Endothelial cell of umbilical vein (primary cell): Measurements from ENCODE around the gene HHATL. TPM values are rescaled to one million over a fixed set of nuclear protein-coding genes. Genes with fewer than 3 reads are reported as not detected.

ENCODE experiments used
- BruUV-seq: library from RNA; stranded (reverse); fragments of 400-500 nt; replicated peaks from 2 replicates; lab custom pipeline; 2021; lab: Mats Ljungman, UMichigan
- CTCF ChIA-PET: fragments of 300-600, 350-600 bp; sonication (Branson Sonifier 250); formaldehyde crosslinking; loops from one replicate; lab custom pipeline; 2021; ENCODE audit warnings: antibody characterized with exemption, inconsistent platforms; lab: Charles Lee
- POLR2A ChIA-PET: fragments of 300-600, 350-600 bp; sonication (Branson Sonifier 250); formaldehyde crosslinking; loops from one replicate; lab custom pipeline; 2021; ENCODE audit warnings: antibody characterized with exemption, inconsistent platforms; lab: Charles Lee
- DNase-seq: peaks from one replicate; pipeline ENCODE4 v3.0.0-alpha.2; 2011; ENCODE audit warnings: low read depth, low spot score
- FAIRE-seq: peaks from 2 replicates; lab custom pipeline; 2011; peaks lifted over from hg19 to GRCh38; lab: Jason Lieb, UNC
- H2AFZ ChIP-seq: 2 replicates; pipeline ENCODE4 v1.6.0; 2012; ENCODE audit warnings: low read depth, low read length, control low read depth, inconsistent platforms
- H3K27ac ChIP-seq: 2 replicates; pipeline ENCODE4 v1.5.1; 2011; ENCODE audit warnings: low read depth, mild to moderate bottlenecking, control low read depth, low read length, moderate library complexity; ENCODE audit not compliant: insufficient read depth
- H3K27me3 ChIP-seq, 2 experiments: 2 replicates each; pipeline versions ENCODE4 v1.6.0 to v1.6.1; 2011; ENCODE audit warnings: low read length in 2 of 2, mixed read lengths in 1 of 2; ENCODE audit not compliant: control insufficient read depth in 2 of 2, insufficient read depth in 2 of 2
- H3K36me3 ChIP-seq, 2 experiments: 2 replicates in 1 of 2; 3 replicates in 1 of 2; pipeline ENCODE4 v1.5.1; 2011; ENCODE audit warnings: low read length in 2 of 2, mild to moderate bottlenecking in 1 of 2, moderate library complexity in 1 of 2; ENCODE audit not compliant: control insufficient read depth in 2 of 2, insufficient read depth in 2 of 2; ENCODE audit errors: extremely low read depth in 1 of 2
- H3K4me1 ChIP-seq: 3 replicates; pipeline ENCODE4 v1.5.1; 2011; ENCODE audit warnings: mild to moderate bottlenecking, low read length; ENCODE audit not compliant: control insufficient read depth, insufficient read depth; ENCODE audit errors: extremely low read depth
- H3K4me2 ChIP-seq: 2 replicates; pipeline ENCODE4 v1.6.1; 2011; ENCODE audit warnings: low read length, control low read depth, mixed read lengths; ENCODE audit not compliant: insufficient read depth
- H3K4me3 ChIP-seq, 3 experiments: fragments of 200-600 bp in 1 of 3; sonication (generic), shearing (Covaris generic) in 1 of 3; replicated peaks in 1 of 3; 2 replicates each; pipeline ENCODE4 v1.5.1; 2011 to 2016; ENCODE audit warnings: control low read depth in 3 of 3, low read length in 3 of 3, mild to moderate bottlenecking in 2 of 3, inconsistent platforms in 1 of 3, low read depth in 1 of 3, moderate library complexity in 1 of 3; ENCODE audit not compliant: insufficient read depth in 1 of 3
- H3K79me2 ChIP-seq: 2 replicates; pipeline ENCODE4 v1.6.0; 2012; ENCODE audit warnings: low read length, inconsistent platforms; ENCODE audit not compliant: control insufficient read depth, insufficient read depth
- H3K9ac ChIP-seq: replicated peaks from 2 replicates; pipeline ENCODE3; 2011; ENCODE audit warnings: low read length, control low read depth; ENCODE audit not compliant: insufficient read depth; ENCODE audit errors: extremely low read depth
- H3K9me1 ChIP-seq: replicated peaks from 3 replicates; pipeline ENCODE4 v1.6.0; 2011; ENCODE audit warnings: mild to moderate bottlenecking, low read length; ENCODE audit not compliant: control insufficient read depth, insufficient read depth; ENCODE audit errors: extremely low read depth
- H3K9me3 ChIP-seq: replicated peaks from 2 replicates; pipeline ENCODE4 v1.5.1; 2012; ENCODE audit warnings: low read length, inconsistent platforms; ENCODE audit not compliant: control insufficient read depth, insufficient read depth
- H4K20me1 ChIP-seq: replicated peaks from 2 replicates; pipeline ENCODE3; 2011; ENCODE audit warnings: mild to moderate bottlenecking, low read length; ENCODE audit not compliant: control insufficient read depth, insufficient read depth; ENCODE audit errors: extremely low read depth
- CTCF ChIP-seq, 2 donors: IDR thresholded peaks; 1 replicate in 1 of 2; 2 replicates in 1 of 2; pipeline ENCODE4 v1.5.1; 2011; ENCODE audit warnings: low read length in 2 of 2, mild to moderate bottlenecking in 2 of 2, moderate library complexity in 2 of 2, control low read depth in 1 of 2, inconsistent platforms in 1 of 2, low read depth in 1 of 2; ENCODE audit not compliant: insufficient read depth in 1 of 2; ENCODE audit errors: extremely low read depth in 1 of 2
- EZH2 ChIP-seq: IDR thresholded peaks from 2 replicates; pipeline ENCODE4 v1.6.1; 2012; ENCODE audit warnings: borderline replicate concordance, low read depth, mild to moderate bottlenecking, moderate library complexity, low read length, inconsistent platforms; ENCODE audit not compliant: severe bottlenecking
- FOS ChIP-seq: IDR thresholded peaks from 2 replicates; pipeline ENCODE4 v1.6.1; 2011; ENCODE audit warnings: mild to moderate bottlenecking, low read length, moderate library complexity, borderline replicate concordance; ENCODE audit not compliant: insufficient read depth
- GATA2 ChIP-seq: IDR thresholded peaks from 2 replicates; pipeline ENCODE4 v1.7.0; 2011; ENCODE audit warnings: low read depth, mild to moderate bottlenecking, moderate library complexity, mixed read lengths, low read length; ENCODE audit not compliant: insufficient read length, insufficient read depth
- JUN ChIP-seq: IDR thresholded peaks from 2 replicates; pipeline ENCODE4 v1.6.1; 2011; ENCODE audit warnings: borderline replicate concordance, low read depth; ENCODE audit not compliant: insufficient read length, insufficient read depth
- MAX ChIP-seq: IDR thresholded peaks from 2 replicates; pipeline ENCODE4 v1.6.1; 2011; ENCODE audit not compliant: insufficient read depth, insufficient read length
- MYC ChIP-seq: IDR thresholded peaks from one replicate; pipeline ENCODE4 v1.6.1; 2011; ENCODE audit warnings: mild to moderate bottlenecking, low read depth, low read length
- POLR2A ChIP-seq: IDR thresholded peaks from 2 replicates; pipeline ENCODE4 v1.6.1; 2012; ENCODE audit warnings: low read depth, mild to moderate bottlenecking, control low read depth, low read length
- POLR2AphosphoS5 ChIP-seq: IDR thresholded peaks from 2 replicates; pipeline ENCODE4 v1.6.1; 2012; ENCODE audit warnings: low read depth, mild to moderate bottlenecking, control low read depth, low read length, moderate library complexity; ENCODE audit not compliant: insufficient read depth
- dilution Hi-C: fragments of 300-500 bp; cut with MboI; formaldehyde crosslinking; loops from one replicate; pipeline ENCODE4 v1.15.0; 2019; ENCODE audit warnings: low sequenced_read_pairs; ENCODE audit not compliant: extremely low pct_ligation_motif_present
- intact Hi-C: fragments of 100-400 bp; cut with micrococcal nuclease; formaldehyde crosslinking; loops from one replicate; pipeline ENCODE4 v1.10.0; 2022
- polyA plus RNA-seq, 4 experiments: library from polyadenylated mRNA; depleted of rRNA in 3 of 4; stranded (reverse) in 3 of 4; unstranded in 1 of 4; fragments of >200 nt; gene quantifications; 2 replicates each; pipeline versions ENCODE4 v1.2.1 to v1.2.3, GENCODE V29; 2011 to 2012; ENCODE audit warnings: missing spikeins in 1 of 4
- total RNA-seq: library from RNA; stranded (reverse); gene quantifications from 2 replicates; pipeline ENCODE4 v1.2.3, GENCODE V29; 2021

Gene HHATL
- total and polyA plus RNA-seq, 2 donors (not counting 3 experiments of a cell fraction or from before 2014, with no cell fraction given): not detected

- intact Hi-C loops: no loop called here
- BruUV-seq: no TSS peak
These were observed 32.4 kb upstream of the HHATL start for GRCh38 chr3:42735019-42735418.

More at GRCh38 chr3:42735019-42735418, 32.4 kb upstream of the HHATL start:
- H3K9me3 ChIP-seq: no peaks in the 10 kb centered on the region
- H3K9ac ChIP-seq: no peak overlapping the region
- CTCF ChIA-PET: interaction anchor here (1.9 kb wide), 1 partner anchor 9 kb away, joined by 10 read pairs; no protein-coding TSS in a partner anchor
- H3K4me1 ChIP-seq: no peaks in the 10 kb centered on the region
- H3K4me2 ChIP-seq: no peak overlapping the region
- dilution Hi-C loops: no loop called here
- no peaks in the 10 kb centered on the region for H3K9me1 ChIP-seq
- POLR2A ChIA-PET: no interaction called here
- no peaks in the 10 kb centered on the region for H4K20me1 ChIP-seq
- H3K4me3 ChIP-seq: no peak overlapping the region
- no peaks in the 10 kb centered on the region for H3K36me3 ChIP-seq
- H3K27ac ChIP-seq: no peak overlapping the region
- no peaks in the 10 kb centered on the region for H3K79me2 ChIP-seq
- no peak overlapping the region for H2AFZ ChIP-seq
- no peaks in the 10 kb centered on the region for H3K27me3 ChIP-seq
- no peak for DNase-seq
- FAIRE-seq: no peak
- no peak for TF ChIP-seq MYC
- no peak for TF ChIP-seq EZH2
- TF ChIP-seq POLR2A: no peak
- TF ChIP-seq CTCF (IDR thresholded peaks at IDR 0.05; ENCODE audit: extremely low read depth in 1 of 2, insufficient read depth in 1 of 2, low read depth in 1 of 2, low read length in 2 of 2): no peak
- no peak for TF ChIP-seq FOS
- no peak for TF ChIP-seq JUN
- no peak for TF ChIP-seq POLR2AphosphoS5
- no peak for TF ChIP-seq GATA2
- TF ChIP-seq MAX: no peak
